HL-60 (cell line): ENCODE data around the gene DOCK10.

Experiments
- DNase-seq, 2 experiments: peaks; one replicate each; pipeline ENCODE4 v3.0.0-alpha.2; 2010 to 2020; ENCODE audit warnings: low read depth in 1 of 2, low spot score in 1 of 2
- H3K27ac ChIP-seq: fragments of 250-450 bp; sonication (Bioruptor Pico); replicated peaks from 2 replicates; pipeline ENCODE4 v1.5.1; 2020; ENCODE audit warnings: mild to moderate bottlenecking, moderate library complexity
- H3K27me3 ChIP-seq: fragments of 250-450 bp; sonication (Bioruptor Pico); 2 replicates; pipeline ENCODE4 v1.5.1; 2021; ENCODE audit warnings: mild to moderate bottlenecking, moderate library complexity; ENCODE audit not compliant: insufficient read depth, poor library complexity, severe bottlenecking
- H3K4me3 ChIP-seq: replicated peaks from 2 replicates; pipeline ENCODE4 v1.5.1; 2011; ENCODE audit warnings: mild to moderate bottlenecking, control low read depth, low read length; ENCODE audit not compliant: insufficient read depth
- CTCF ChIP-seq: IDR thresholded peaks from one replicate; pipeline ENCODE4 v1.5.1; 2011; ENCODE audit warnings: low read length, control low read depth, inconsistent platforms; ENCODE audit not compliant: insufficient read depth
- GABPA ChIP-seq: IDR thresholded peaks from 2 replicates; pipeline ENCODE4 v1.6.1; 2012; ENCODE audit warnings: low read depth
- POLR2AphosphoS5 ChIP-seq: IDR thresholded peaks from 2 replicates; pipeline ENCODE4 v1.6.1; 2012; ENCODE audit warnings: low read depth
- REST ChIP-seq: IDR thresholded peaks from 2 replicates; pipeline ENCODE4 v1.6.1; 2012; ENCODE audit warnings: low read depth; ENCODE audit not compliant: insufficient replicate concordance
- SPI1 ChIP-seq: IDR thresholded peaks from 2 replicates; pipeline ENCODE4 v1.6.1; 2012; ENCODE audit warnings: low read depth, mild to moderate bottlenecking, borderline replicate concordance

DOCK10 gene

DNA sequence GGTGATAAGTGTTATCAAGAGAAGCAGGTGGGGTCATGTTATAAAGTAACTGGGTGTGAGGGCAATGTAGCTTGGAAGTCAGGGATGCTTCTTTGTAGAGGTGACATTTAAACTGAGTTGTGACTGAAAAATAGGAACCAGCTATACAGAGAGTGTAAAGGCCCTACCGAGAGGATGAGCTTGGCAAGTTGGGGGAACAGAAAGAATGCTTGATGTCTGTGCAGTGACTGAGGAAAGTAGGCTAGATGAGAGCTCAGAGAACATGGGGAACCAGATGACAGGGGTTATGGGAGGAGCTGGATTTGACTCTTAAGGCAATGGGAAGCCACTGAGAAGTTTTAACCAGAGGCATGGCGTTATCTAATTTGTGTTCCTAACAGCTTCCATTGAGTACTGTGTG is 115.3 kb downstream of the DOCK10 start:
- Histone ChIP-seq H3K4me3 (no peak overlapping the region), H3K27ac (peak overlapping the region; percentile 13), H3K27me3 (no peaks in the 10 kb centered on the region)
- TF ChIP-seq GABPA (no peak), SPI1 (no peak), CTCF (no peak), REST (no peak), POLR2AphosphoS5 (no peak)
- DNase-seq: no peak

DNA sequence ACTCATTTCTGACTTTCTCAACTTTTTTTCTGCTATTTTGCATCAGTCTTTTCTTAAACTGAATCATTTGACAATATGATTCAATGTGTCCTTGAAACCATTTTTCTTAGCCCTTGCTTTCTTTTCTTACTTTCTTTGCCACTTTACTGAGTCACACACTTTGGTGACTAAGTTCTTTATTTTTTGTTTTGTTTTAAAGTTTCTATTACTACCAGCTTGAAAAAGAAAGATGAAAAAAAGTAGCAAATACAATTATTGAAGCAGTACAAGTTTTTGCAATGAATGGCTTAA is 116.5 kb downstream of the DOCK10 start:
- no peak for DNase-seq
- H3K27me3 ChIP-seq: no peaks in the 10 kb centered on the region
- H3K27ac ChIP-seq: no peak overlapping the region
- no peak overlapping the region for H3K4me3 ChIP-seq
- no peak for TF ChIP-seq SPI1
- no peak for TF ChIP-seq POLR2AphosphoS5
- TF ChIP-seq GABPA: no peak
- TF ChIP-seq CTCF: no peak
- no peak for TF ChIP-seq REST

GRCh38 chr2:224925061-224925809 is 117.0 kb downstream of the DOCK10 start:
- TF ChIP-seq POLR2AphosphoS5: no peak
- no peak for TF ChIP-seq GABPA
- no peak for TF ChIP-seq CTCF
- TF ChIP-seq SPI1: no peak
- no peak for TF ChIP-seq REST
- DNase-seq: no peak
- Histone ChIP-seq H3K27ac (no peak overlapping the region), H3K27me3 (no peaks in the 10 kb centered on the region), H3K4me3 (no peak overlapping the region)
